GM10847 (cell line): Measurements from ENCODE around the gene SLC39A11.

ENCODE experiments used
- POLR2A ChIP-seq: IDR thresholded peaks from 2 replicates; pipeline ENCODE4 v1.6.1; 2011; ENCODE audit not compliant: insufficient read length; ENCODE audit errors: extremely low read depth

SLC39A11 gene

GRCh38 chr17:73067075-73067474 lies 25.4 kb downstream of the SLC39A11 start:
- no peak for TF ChIP-seq POLR2A

GRCh38 chr17:73066148-73066884 lies 26.2 kb downstream of the SLC39A11 start:
- no peak for TF ChIP-seq POLR2A

GRCh38 chr17:73065376-73065775 lies 27.1 kb downstream of the SLC39A11 start:
- no peak for TF ChIP-seq POLR2A

- no peak for TF ChIP-seq POLR2A
Observed at GRCh38 chr17:73064084-73064938, 28.2 kb downstream of the SLC39A11 start.

GRCh38 chr17:73062726-73063125 lies 29.8 kb downstream of the SLC39A11 start:
- no peak for TF ChIP-seq POLR2A

- no peak for TF ChIP-seq POLR2A
Observed at GRCh38 chr17:73061161-73061560, 31.3 kb downstream of the SLC39A11 start.

- TF ChIP-seq POLR2A = no peak
Observed at GRCh38 chr17:73060721-73061120, 31.8 kb downstream of the SLC39A11 start.

- no peak for TF ChIP-seq POLR2A
Observed at GRCh38 chr17:73058022-73058421, 34.5 kb downstream of the SLC39A11 start.

GRCh38 chr17:73057196-73057595 lies 35.3 kb downstream of the SLC39A11 start:
- no peak for TF ChIP-seq POLR2A

- TF ChIP-seq POLR2A = no peak
Observed at GRCh38 chr17:73052923-73053322, 39.6 kb downstream of the SLC39A11 start.

- no peak for TF ChIP-seq POLR2A
Observed at GRCh38 chr17:73050797-73051196, 41.7 kb downstream of the SLC39A11 start.

GRCh38 chr17:73048170-73048569 lies 44.3 kb downstream of the SLC39A11 start:
- TF ChIP-seq POLR2A = no peak

- TF ChIP-seq POLR2A = no peak
Observed at GRCh38 chr17:73045724-73046123, 46.8 kb downstream of the SLC39A11 start.

- no peak for TF ChIP-seq POLR2A
Observed at GRCh38 chr17:73043686-73044581, 48.6 kb downstream of the SLC39A11 start.
